ENCODE results near the gene EPB41L5.
"Not testable (repeated sequence)": the region's sequence is repeated elsewhere in the genome, so short reads cannot be mapped to it uniquely, and the experiment has no call there.

The EPB41L5 gene

GRCh38 chr2:120016800-120017199, 3.9 kb downstream of the EPB41L5 start:
- no peak overlapping the region for H3K4me3 Mint-ChIP-seq
- peaks cover 36% of the 10 kb centered on the region for H3K27me3 Mint-ChIP-seq (ENCODE audit: low read depth)
- no peak overlapping the region for H3K27ac Mint-ChIP-seq
- peaks cover 6% of the 10 kb centered on the region for H3K4me1 Mint-ChIP-seq (ENCODE audit: low read depth)
- H3K9me3 Mint-ChIP-seq, result no peaks in the 10 kb centered on the region
- H3K36me3 Mint-ChIP-seq (ENCODE audit: low read depth), result no peaks in the 10 kb centered on the region

GRCh38 chr2:120017201-120017600, 4.3 kb downstream of the EPB41L5 start:
- Mint-ChIP-seq H3K4me1 (ENCODE audit: low read depth) (peaks cover 5% of the 10 kb centered on the region), H3K9me3 (no peaks in the 10 kb centered on the region), H3K36me3 (ENCODE audit: low read depth) (no peaks in the 10 kb centered on the region), H3K4me3 (no peak overlapping the region), H3K27ac (no peak overlapping the region), H3K27me3 (ENCODE audit: low read depth) (peaks cover 33% of the 10 kb centered on the region)

GRCh38 chr2:120018549-120018948, 5.7 kb downstream of the EPB41L5 start:
- H3K27ac Mint-ChIP-seq, result no peak overlapping the region

GRCh38 chr2:120020554-120020953, 7.7 kb downstream of the EPB41L5 start:
- Mint-ChIP-seq H3K9me3 (peaks cover 8% of the 10 kb centered on the region), H3K27ac (no peak overlapping the region), H3K4me3 (no peak overlapping the region), H3K27me3 (ENCODE audit: low read depth) (peaks cover 18% of the 10 kb centered on the region), H3K4me1 (ENCODE audit: low read depth) (no peaks in the 10 kb centered on the region), H3K36me3 (ENCODE audit: low read depth) (no peaks in the 10 kb centered on the region)

More at GRCh38 chr2:120018549-120018948, 5.7 kb downstream of the EPB41L5 start:
- H3K9me3 Mint-ChIP-seq, result no peaks in the 10 kb centered on the region
- no peaks in the 10 kb centered on the region for H3K36me3 Mint-ChIP-seq (ENCODE audit: low read depth)
- H3K4me3 Mint-ChIP-seq, result no peak overlapping the region
- no peaks in the 10 kb centered on the region for H3K4me1 Mint-ChIP-seq (ENCODE audit: low read depth)
- peaks cover 29% of the 10 kb centered on the region for H3K27me3 Mint-ChIP-seq (ENCODE audit: low read depth)

GRCh38 chr2:120022505-120022904, 9.6 kb downstream of the EPB41L5 start:
- H3K27ac Mint-ChIP-seq; H3K36me3 Mint-ChIP-seq (ENCODE audit: low read depth); H3K4me1 Mint-ChIP-seq (ENCODE audit: low read depth); H3K4me3 Mint-ChIP-seq; H3K9me3 Mint-ChIP-seq; H3K27me3 Mint-ChIP-seq (ENCODE audit: low read depth): not testable (repeated sequence)

GRCh38 chr2:120026890-120027289, 14.0 kb downstream of the EPB41L5 start:
- Mint-ChIP-seq H3K9me3 (peaks cover 8% of the 10 kb centered on the region), H3K36me3 (ENCODE audit: low read depth) (no peaks in the 10 kb centered on the region), H3K27me3 (ENCODE audit: low read depth) (no peaks in the 10 kb centered on the region), H3K4me3 (no peak overlapping the region), H3K27ac (no peak overlapping the region), H3K4me1 (ENCODE audit: low read depth) (no peaks in the 10 kb centered on the region)

GRCh38 chr2:120028795-120029194, 15.9 kb downstream of the EPB41L5 start:
- no peaks in the 10 kb centered on the region for H3K4me1 Mint-ChIP-seq (ENCODE audit: low read depth)
- H3K4me3 Mint-ChIP-seq, result no peak overlapping the region
- peaks cover 8% of the 10 kb centered on the region for H3K9me3 Mint-ChIP-seq
- H3K36me3 Mint-ChIP-seq (ENCODE audit: low read depth), result no peaks in the 10 kb centered on the region
- H3K27ac Mint-ChIP-seq, result no peak overlapping the region
- no peaks in the 10 kb centered on the region for H3K27me3 Mint-ChIP-seq (ENCODE audit: low read depth)

- Mint-ChIP-seq H3K27ac (no peak overlapping the region), H3K36me3 (ENCODE audit: low read depth) (no peaks in the 10 kb centered on the region), H3K27me3 (ENCODE audit: low read depth) (no peaks in the 10 kb centered on the region), H3K9me3 (peaks cover 5% of the 10 kb centered on the region), H3K4me3 (no peak overlapping the region), H3K4me1 (ENCODE audit: low read depth) (no peaks in the 10 kb centered on the region)
Observed at GRCh38 chr2:120029672-120030640, 17.1 kb downstream of the EPB41L5 start.

GRCh38 chr2:120032297-120032696, 19.4 kb downstream of the EPB41L5 start:
- Mint-ChIP-seq H3K9me3 (no peaks in the 10 kb centered on the region), H3K36me3 (ENCODE audit: low read depth) (no peaks in the 10 kb centered on the region), H3K4me1 (ENCODE audit: low read depth) (no peaks in the 10 kb centered on the region), H3K27ac (no peak overlapping the region), H3K27me3 (ENCODE audit: low read depth) (peaks cover 5% of the 10 kb centered on the region), H3K4me3 (no peak overlapping the region)

- Mint-ChIP-seq H3K36me3 (ENCODE audit: low read depth) (no peaks in the 10 kb centered on the region), H3K27me3 (ENCODE audit: low read depth) (peaks cover 8% of the 10 kb centered on the region), H3K27ac (no peak overlapping the region), H3K9me3 (no peaks in the 10 kb centered on the region), H3K4me1 (ENCODE audit: low read depth) (peaks cover 2% of the 10 kb centered on the region), H3K4me3 (no peak overlapping the region)
Observed at GRCh38 chr2:120034027-120034426, 21.1 kb downstream of the EPB41L5 start.

- Mint-ChIP-seq H3K36me3 (ENCODE audit: low read depth) (no peaks in the 10 kb centered on the region), H3K27me3 (ENCODE audit: low read depth) (peaks cover 8% of the 10 kb centered on the region), H3K4me3 (no peak overlapping the region), H3K27ac (no peak overlapping the region), H3K9me3 (no peaks in the 10 kb centered on the region), H3K4me1 (ENCODE audit: low read depth) (peaks cover 2% of the 10 kb centered on the region)
Observed at GRCh38 chr2:120034621-120035020, 21.7 kb downstream of the EPB41L5 start.

- H3K27ac Mint-ChIP-seq, result no peak overlapping the region
- peaks cover 8% of the 10 kb centered on the region for H3K27me3 Mint-ChIP-seq (ENCODE audit: low read depth)
- no peaks in the 10 kb centered on the region for H3K36me3 Mint-ChIP-seq (ENCODE audit: low read depth)
- H3K4me1 Mint-ChIP-seq (ENCODE audit: low read depth), result peaks cover 2% of the 10 kb centered on the region
- no peak overlapping the region for H3K4me3 Mint-ChIP-seq
- no peaks in the 10 kb centered on the region for H3K9me3 Mint-ChIP-seq
Observed at GRCh38 chr2:120036145-120036544, 23.3 kb downstream of the EPB41L5 start.

GRCh38 chr2:120037995-120038541, 25.2 kb downstream of the EPB41L5 start:
- H3K36me3 Mint-ChIP-seq (ENCODE audit: low read depth), result no peaks in the 10 kb centered on the region
- H3K4me3 Mint-ChIP-seq, result no peak overlapping the region
- H3K27me3 Mint-ChIP-seq (ENCODE audit: low read depth), result peaks cover 8% of the 10 kb centered on the region
- no peak overlapping the region for H3K27ac Mint-ChIP-seq
- peaks cover 2% of the 10 kb centered on the region for H3K4me1 Mint-ChIP-seq (ENCODE audit: low read depth)
- no peaks in the 10 kb centered on the region for H3K9me3 Mint-ChIP-seq

GRCh38 chr2:120042359-120042758, 29.5 kb downstream of the EPB41L5 start:
- Mint-ChIP-seq H3K27ac (no peak overlapping the region), H3K36me3 (ENCODE audit: low read depth) (peaks cover 3% of the 10 kb centered on the region), H3K9me3 (peaks cover 15% of the 10 kb centered on the region), H3K27me3 (ENCODE audit: low read depth) (peaks cover 3% of the 10 kb centered on the region), H3K4me1 (ENCODE audit: low read depth) (peaks cover 2% of the 10 kb centered on the region), H3K4me3 (no peak overlapping the region)

- Mint-ChIP-seq H3K36me3 (ENCODE audit: low read depth) (peaks cover 3% of the 10 kb centered on the region), H3K4me3 (no peak overlapping the region), H3K27me3 (ENCODE audit: low read depth) (no peaks in the 10 kb centered on the region), H3K9me3 (peaks cover 30% of the 10 kb centered on the region), H3K27ac (no peak overlapping the region), H3K4me1 (ENCODE audit: low read depth) (no peaks in the 10 kb centered on the region)
Observed at GRCh38 chr2:120044336-120044735, 31.5 kb downstream of the EPB41L5 start.
